HFF-Myc (cell line): Measurements from ENCODE around the gene SLC5A5.
A peak's percentile ranks its signal among the peaks of the same experiment; 100 is the strongest.

Source experiments
- DNase-seq: peaks from one replicate; pipeline ENCODE4 v3.0.0-alpha.2; 2011; ENCODE audit warnings: low read depth; ENCODE audit errors: extremely low read depth
- H3K4me3 ChIP-seq: replicated peaks from 2 replicates; pipeline ENCODE4 v1.5.1; 2011; ENCODE audit warnings: low read depth, mild to moderate bottlenecking, control low read depth, low read length
- CTCF ChIP-seq: IDR thresholded peaks from 2 replicates; pipeline ENCODE4 v1.5.1; 2012; ENCODE audit warnings: mild to moderate bottlenecking, low read depth, low read length, control low read depth; ENCODE audit errors: missing control alignments

Gene SLC5A5

DNA sequence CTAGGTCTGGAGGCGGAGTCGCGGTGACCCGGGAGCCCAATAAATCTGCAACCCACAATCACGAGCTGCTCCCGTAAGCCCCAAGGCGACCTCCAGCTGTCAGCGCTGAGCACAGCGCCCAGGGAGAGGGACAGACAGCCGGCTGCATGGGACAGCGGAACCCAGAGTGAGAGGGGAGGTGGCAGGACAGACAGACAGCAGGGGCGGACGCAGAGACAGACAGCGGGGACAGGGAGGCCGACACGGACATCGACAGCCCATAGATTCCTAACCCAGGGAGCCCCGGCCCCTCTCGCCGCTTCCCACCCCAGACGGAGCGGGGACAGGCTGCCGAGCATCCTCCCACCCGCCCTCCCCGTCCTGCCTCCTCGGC lies at the start of gene SLC5A5:
Gene SLC5A5, plus strand, starts transcription at position 68 of the 373 bp plus-strand sequence. CDS start 375 bp downstream, outside the sequence.
- no peak for DNase-seq
- no peak for TF ChIP-seq CTCF
- no peak within 1 kb of the TSS for H3K4me3 ChIP-seq

DNA sequence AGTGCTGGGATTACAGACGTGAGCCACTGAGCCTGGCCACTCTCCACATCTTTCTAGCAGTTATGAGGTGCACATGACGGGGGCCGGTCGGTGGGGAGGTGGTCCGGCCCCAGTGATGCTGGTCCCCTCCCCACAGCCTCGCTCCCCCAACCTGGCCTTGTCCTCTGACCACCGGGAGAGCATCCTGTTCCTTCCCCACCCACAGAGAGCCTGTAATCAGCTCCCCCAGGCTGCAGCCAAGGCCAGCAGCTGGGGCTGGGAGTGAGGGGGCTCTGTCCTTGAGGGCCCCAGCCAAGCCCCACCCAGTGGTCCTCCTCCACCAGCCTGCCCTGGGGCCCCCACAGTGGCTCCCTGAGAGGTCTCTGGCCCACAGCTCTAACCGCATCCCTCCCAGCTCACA lies 47.4 kb upstream of the SLC5A5 start:
- TF ChIP-seq CTCF, result no peak
- no peak for DNase-seq
- H3K4me3 ChIP-seq, result no peak overlapping the region

DNA sequence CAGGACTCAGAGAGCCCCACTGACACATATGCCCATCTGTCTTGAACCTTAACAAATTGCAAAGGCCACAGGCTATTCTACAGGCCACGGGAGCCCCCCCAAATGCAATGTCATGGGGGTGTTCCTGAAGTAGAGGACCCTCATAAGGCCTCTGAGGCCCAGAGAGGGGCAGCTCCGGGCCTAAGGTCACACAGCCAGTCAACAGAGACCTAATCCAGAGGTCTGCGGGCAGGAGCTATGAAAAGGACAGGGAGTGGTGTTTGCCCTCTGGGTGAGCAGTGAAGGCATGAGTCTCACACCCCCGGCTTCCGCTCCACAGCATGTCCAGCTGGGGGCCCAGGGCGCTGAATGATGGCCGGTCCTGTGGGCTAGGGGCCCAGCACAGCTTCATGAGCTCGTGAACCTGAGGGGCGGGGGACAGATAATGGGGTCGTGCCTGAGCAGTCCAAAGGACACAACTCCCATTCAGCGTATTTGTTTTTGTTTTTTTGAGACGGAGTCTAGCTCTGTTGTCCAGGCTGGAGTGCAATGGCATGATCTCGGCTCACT lies 45.2 kb upstream of the SLC5A5 start:
- DNase-seq, result no peak
- no peak overlapping the region for H3K4me3 ChIP-seq
- no peak for TF ChIP-seq CTCF

- peak overlapping the region; percentile 30 for H3K4me3 ChIP-seq
- TF ChIP-seq CTCF, result no peak
- no peak for DNase-seq
These were observed 41.7 kb upstream of the SLC5A5 start for GRCh38 chr19:17829855-17830566.

GRCh38 chr19:17830567-17831418 lies 41.0 kb upstream of the SLC5A5 start:
- no peak for TF ChIP-seq CTCF
- no peak for DNase-seq
- H3K4me3 ChIP-seq, result peak overlapping the region; percentile 30

DNA sequence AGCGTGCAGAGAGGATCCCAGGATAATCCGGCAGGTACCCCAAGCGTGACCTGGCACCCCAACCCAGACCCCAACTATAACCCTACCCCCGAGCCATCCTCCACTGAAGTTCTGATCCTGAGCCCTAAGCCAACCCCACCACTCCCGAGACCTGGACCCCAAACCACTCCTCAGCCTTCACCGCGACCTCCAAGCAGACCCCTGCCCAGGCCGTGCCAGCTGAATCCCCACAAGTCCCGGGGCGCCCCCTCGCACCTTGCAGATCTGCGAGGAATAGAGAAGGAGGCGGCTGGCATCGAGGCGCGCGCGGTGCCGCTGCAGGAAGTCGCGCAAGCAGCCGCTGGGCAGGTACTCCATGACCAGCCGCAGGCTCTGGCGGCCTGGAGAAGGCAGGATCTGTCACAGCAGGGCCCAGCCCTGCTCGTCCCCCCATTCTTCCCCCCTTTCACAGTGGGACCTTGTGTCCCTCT lies 40.3 kb upstream of the SLC5A5 start:
- H3K4me3 ChIP-seq, result no peak overlapping the region
- no peak for DNase-seq
- TF ChIP-seq CTCF, result no peak
